Measurements from ENCODE around the gene DELE1. TPM values are rescaled to one million over a fixed set of nuclear protein-coding genes. Genes with fewer than 3 reads are reported as not detected.

DELE1 gene
- total and polyA plus RNA-seq, 2 donors (not counting 3 experiments of a cell fraction or from before 2014, with no cell fraction given) = 105 to 121 TPM

GRCh38 chr5:141914199-141914743 lies 9.4 kb upstream of the DELE1 start:
- Histone ChIP-seq H2AFZ (ENCODE audit: low read depth, low read length) (peak overlapping the region; percentile 67), H3K27me3 (ENCODE audit: control insufficient read depth in 2 of 2, insufficient read depth in 2 of 2, low read length in 2 of 2) (peaks cover 9 to 14% of the 10 kb centered on the region in 2 experiments), H4K20me1 (replicated peaks; ENCODE audit: control insufficient read depth, extremely low read depth, insufficient read depth, low read length) (no peaks in the 10 kb centered on the region), H3K36me3 (ENCODE audit: control insufficient read depth in 2 of 2, extremely low read depth in 1 of 2, insufficient read depth in 2 of 2, low read length in 2 of 2) (no peaks in the 10 kb centered on the region), H3K4me3 (replicated peaks in 1 of 3; ENCODE audit: insufficient read depth in 1 of 3, low read depth in 1 of 3, low read length in 3 of 3) (peak overlapping the region in 1 of 3 experiments; percentile 20), H3K9ac (replicated peaks; ENCODE audit: extremely low read depth, insufficient read depth, low read length) (no peak overlapping the region), H3K9me3 (replicated peaks; ENCODE audit: control insufficient read depth, insufficient read depth, low read length) (no peaks in the 10 kb centered on the region), H3K79me2 (ENCODE audit: control insufficient read depth, insufficient read depth, low read length) (no peaks in the 10 kb centered on the region), H3K27ac (ENCODE audit: insufficient read depth, low read depth, low read length) (no peak overlapping the region), H3K9me1 (replicated peaks; ENCODE audit: control insufficient read depth, extremely low read depth, insufficient read depth, low read length) (no peaks in the 10 kb centered on the region), H3K4me1 (ENCODE audit: control insufficient read depth, extremely low read depth, insufficient read depth, low read length) (peaks cover 3% of the 10 kb centered on the region), H3K4me2 (ENCODE audit: insufficient read depth, low read length) (peak overlapping the region; percentile 63)
- ChIA-PET CTCF (interaction anchor here (0.8 to 5.1 kb wide), 17 partner anchors 8 to 322 kb away, joined by 3 to 36 read pairs (median 4); partner anchors contain the start of genes DELE1, PCDH1 and PCDH12), POLR2A (no interaction called here)
- dilution Hi-C loops (cut with MboI; ENCODE audit: extremely low pct_ligation_motif_present, low sequenced_read_pairs) (no loop called here), intact Hi-C loops (cut with micrococcal nuclease) (loop anchor here (1.0 kb wide), 1 partner anchor 212 kb away; no protein-coding TSS in a partner anchor)
- DNase-seq (ENCODE audit: low read depth, low spot score) = peak; percentile 9
- TF ChIP-seq MYC (IDR thresholded peaks at IDR 0.05; ENCODE audit: low read depth, low read length) (no peak), CTCF (IDR thresholded peaks at IDR 0.05; ENCODE audit: extremely low read depth in 1 of 2, insufficient read depth in 1 of 2, low read depth in 1 of 2, low read length in 2 of 2) (peak in 1 of 2 donors; percentile 43), MAX (IDR thresholded peaks at IDR 0.05; ENCODE audit: insufficient read depth, insufficient read length) (no peak)
- peak; percentile 33 for FAIRE-seq
- BruUV-seq (replicated peaks) = no TSS peak

- CTCF ChIA-PET = interaction anchor here (1.0 to 5.1 kb wide), 12 partner anchors 9 to 250 kb away, joined by 3 to 36 read pairs (median 6); partner anchors contain the start of genes DELE1, PCDH1 and RNF14
- POLR2A ChIA-PET = no interaction called here
- Histone ChIP-seq H4K20me1 (replicated peaks; ENCODE audit: control insufficient read depth, extremely low read depth, insufficient read depth, low read length) (no peaks in the 10 kb centered on the region), H3K9me1 (replicated peaks; ENCODE audit: control insufficient read depth, extremely low read depth, insufficient read depth, low read length) (no peaks in the 10 kb centered on the region), H3K4me3 (replicated peaks in 1 of 3; ENCODE audit: insufficient read depth in 1 of 3, low read depth in 1 of 3, low read length in 3 of 3) (no peak overlapping the region), H2AFZ (ENCODE audit: low read depth, low read length) (no peak overlapping the region), H3K27me3 (ENCODE audit: control insufficient read depth in 2 of 2, insufficient read depth in 2 of 2, low read length in 2 of 2) (peaks cover 9 to 14% of the 10 kb centered on the region in 2 experiments), H3K36me3 (ENCODE audit: control insufficient read depth in 2 of 2, extremely low read depth in 1 of 2, insufficient read depth in 2 of 2, low read length in 2 of 2) (no peaks in the 10 kb centered on the region), H3K4me1 (ENCODE audit: control insufficient read depth, extremely low read depth, insufficient read depth, low read length) (peaks cover 3% of the 10 kb centered on the region), H3K4me2 (ENCODE audit: insufficient read depth, low read length) (no peak overlapping the region), H3K9ac (replicated peaks; ENCODE audit: extremely low read depth, insufficient read depth, low read length) (no peak overlapping the region), H3K27ac (ENCODE audit: insufficient read depth, low read depth, low read length) (no peak overlapping the region), H3K9me3 (replicated peaks; ENCODE audit: control insufficient read depth, insufficient read depth, low read length) (no peaks in the 10 kb centered on the region), H3K79me2 (ENCODE audit: control insufficient read depth, insufficient read depth, low read length) (no peaks in the 10 kb centered on the region)
- no peak for DNase-seq (ENCODE audit: low read depth, low spot score)
- no TSS peak for BruUV-seq (replicated peaks)
- FAIRE-seq = no peak
- intact Hi-C loops (cut with micrococcal nuclease) (loop anchor here (1.0 kb wide), 1 partner anchor 212 kb away; no protein-coding TSS in a partner anchor), dilution Hi-C loops (cut with MboI; ENCODE audit: extremely low pct_ligation_motif_present, low sequenced_read_pairs) (no loop called here)
- no peak for TF ChIP-seq POLR2A (IDR thresholded peaks at IDR 0.05; ENCODE audit: low read depth, low read length)
- no peak for TF ChIP-seq JUN (IDR thresholded peaks at IDR 0.05; ENCODE audit: borderline replicate concordance, insufficient read depth, insufficient read length, low read depth)
These were observed 8.9 kb upstream of the DELE1 start for GRCh38 chr5:141914797-141915196.

Measured in endothelial cell of umbilical vein (primary cell).